Prostate gland (tissue), 2 donors: ENCODE results near the gene FOXF1. TPM values are rescaled to one million over a fixed set of nuclear protein-coding genes. Genes with fewer than 3 reads are reported as not detected.

Experiments used
- DNase-seq: peaks from one replicate; pipeline ENCODE4 v3.0.0-alpha.2; 2019; ENCODE audit warnings: low spot score
- H3K27ac ChIP-seq, 2 donors: fragments of 200-600 bp; sonication (generic); 2 replicates each; pipeline ENCODE4 v1.5.1; 2017 to 2019
- H3K27me3 ChIP-seq: fragments of 200-600 bp; sonication (generic); replicated peaks from 2 replicates; pipeline ENCODE4 v1.5.1; 2019; ENCODE audit not compliant: insufficient read depth
- H3K36me3 ChIP-seq, 2 donors: fragments of 200-600 bp; sonication (generic); 1 replicate in 1 of 2; 2 replicates in 1 of 2; pipeline versions ENCODE4 v1.5.1 to v1.8.1; 2017 to 2019
- H3K4me1 ChIP-seq: fragments of 200-600 bp; sonication (generic); replicated peaks from 2 replicates; pipeline ENCODE4 v1.5.1; 2019
- H3K4me3 ChIP-seq, 2 donors: fragments of 200-600 bp; sonication (generic); 2 replicates each; pipeline ENCODE4 v1.5.1; 2017 to 2019
- H3K9me3 ChIP-seq: fragments of 200-600 bp; sonication (generic); 2 replicates; pipeline ENCODE4 v1.5.1; 2017
- POLR2A ChIP-seq: fragments of 450-650 bp; IDR thresholded peaks from one replicate; pipeline ENCODE4 v1.6.1; 2016; ENCODE audit warnings: antibody characterized with exemption, mild to moderate bottlenecking
- POLR2AphosphoS5 ChIP-seq: sonication (generic); formaldehyde crosslinking; IDR thresholded peaks from one replicate; pipeline ENCODE4 v1.6.1; 2017; ENCODE audit warnings: antibody characterized with exemption
- WGBS: methylation state at CpG from one replicate; pipeline ENCODE4 v1.1.5; 2018; 5-methylcytosine and 5-hydroxymethylcytosine counted together
- intact Hi-C: fragments of 100-400 bp; cut with DNase I; formaldehyde crosslinking; loops from one replicate; pipeline ENCODE4 v1.14.2; 2022
- total RNA-seq, 2 donors: library from RNA; depleted of rRNA; stranded (reverse); fragments of >200 nt; gene quantifications; one replicate each; pipeline ENCODE4 v1.1.0, GENCODE V29; 2016
- TF ChIP-seq, protein P1 (sequence below), 4 experiments: fragments of 200-600 bp in 2 of 4; fragments of 450-650 bp in 2 of 4; sonication (generic) in 2 of 4; IDR thresholded peaks; 1 replicate in 3 of 4; 2 replicates in 1 of 4; pipeline ENCODE4 v1.5.1; 2016 to 2019; ENCODE audit warnings: antibody characterized with exemption in 4 of 4, mild to moderate bottlenecking in 2 of 4, moderate library complexity in 2 of 4

FOXF1 gene
- total RNA-seq, 2 donors from 2014 or later, result 5.3 to 6.9 TPM

DNA sequence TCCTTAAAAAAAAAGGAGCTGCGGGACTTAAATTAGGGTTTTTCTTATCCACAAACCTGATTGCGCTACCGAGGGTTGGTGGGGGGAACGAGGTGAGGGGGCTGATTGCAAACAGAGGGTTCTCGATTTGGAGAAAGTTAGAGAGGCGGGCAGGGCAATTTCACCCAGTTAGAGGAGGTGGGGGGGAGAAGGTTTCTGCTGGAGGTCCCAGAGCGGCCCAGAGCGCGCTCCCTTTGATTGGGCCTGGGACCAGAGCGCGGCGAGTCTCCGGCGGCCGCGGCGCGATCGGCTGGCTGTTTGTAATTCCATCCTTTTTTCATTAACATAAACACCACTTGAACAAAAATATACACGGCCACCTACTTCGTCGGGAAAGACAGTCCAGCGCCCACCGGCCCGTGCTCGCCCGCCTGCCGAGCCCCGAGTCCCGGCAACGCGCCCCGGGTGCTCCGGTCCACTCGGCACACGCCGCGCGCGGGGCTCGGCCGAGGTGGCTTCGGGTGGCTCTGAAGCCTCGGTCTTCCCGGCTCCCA lies 13.3 kb upstream of the FOXF1 start:
- no peak for DNase-seq
- WGBS, result 5% methylated on average over 45 of the region's 45 CpGs
- no peaks in the 10 kb centered on the region for H3K36me3 ChIP-seq
- peaks cover 45% of the 10 kb centered on the region for H3K27me3 ChIP-seq
- intact Hi-C loops, result loop anchor here (5.0 kb wide), 1 partner anchor 40 kb away; no protein-coding TSS in a partner anchor
- no peaks in the 10 kb centered on the region for H3K4me1 ChIP-seq
- TF ChIP-seq POLR2AphosphoS5, result no peak
- TF ChIP-seq POLR2A, result no peak
- TF ChIP-seq, protein P1, sequence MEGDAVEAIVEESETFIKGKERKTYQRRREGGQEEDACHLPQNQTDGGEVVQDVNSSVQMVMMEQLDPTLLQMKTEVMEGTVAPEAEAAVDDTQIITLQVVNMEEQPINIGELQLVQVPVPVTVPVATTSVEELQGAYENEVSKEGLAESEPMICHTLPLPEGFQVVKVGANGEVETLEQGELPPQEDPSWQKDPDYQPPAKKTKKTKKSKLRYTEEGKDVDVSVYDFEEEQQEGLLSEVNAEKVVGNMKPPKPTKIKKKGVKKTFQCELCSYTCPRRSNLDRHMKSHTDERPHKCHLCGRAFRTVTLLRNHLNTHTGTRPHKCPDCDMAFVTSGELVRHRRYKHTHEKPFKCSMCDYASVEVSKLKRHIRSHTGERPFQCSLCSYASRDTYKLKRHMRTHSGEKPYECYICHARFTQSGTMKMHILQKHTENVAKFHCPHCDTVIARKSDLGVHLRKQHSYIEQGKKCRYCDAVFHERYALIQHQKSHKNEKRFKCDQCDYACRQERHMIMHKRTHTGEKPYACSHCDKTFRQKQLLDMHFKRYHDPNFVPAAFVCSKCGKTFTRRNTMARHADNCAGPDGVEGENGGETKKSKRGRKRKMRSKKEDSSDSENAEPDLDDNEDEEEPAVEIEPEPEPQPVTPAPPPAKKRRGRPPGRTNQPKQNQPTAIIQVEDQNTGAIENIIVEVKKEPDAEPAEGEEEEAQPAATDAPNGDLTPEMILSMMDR (IDR thresholded peaks at IDR 0.05), result no peak
- no peaks in the 10 kb centered on the region for H3K9me3 ChIP-seq
- H3K4me3 ChIP-seq, result peak overlapping the region; percentile 17 to 28
- peak overlapping the region; percentile 72 to 80 for H3K27ac ChIP-seq

DNA sequence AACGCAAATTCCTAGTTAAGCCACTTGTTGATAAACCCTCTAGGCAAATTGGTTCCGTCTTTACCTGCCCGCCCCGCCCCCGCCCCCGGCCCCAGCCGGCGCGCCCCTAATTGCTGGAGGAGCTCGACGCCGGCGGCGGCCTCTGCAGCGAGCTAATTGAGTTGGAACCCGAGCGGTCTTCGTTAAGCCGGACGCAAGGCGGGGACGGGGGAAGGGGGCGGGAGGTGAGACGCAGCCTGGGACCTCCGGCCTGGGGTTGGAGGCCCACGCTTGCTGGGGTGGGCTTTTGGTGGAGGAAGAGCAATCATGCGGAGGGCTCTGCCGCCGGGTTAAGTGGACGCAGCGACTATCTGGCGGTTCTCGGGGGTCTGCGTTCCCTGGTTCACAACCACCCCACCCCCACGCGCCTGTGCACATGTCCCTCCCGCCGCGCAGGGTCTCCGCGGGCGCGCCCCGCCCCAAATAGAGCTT lies 12.7 kb upstream of the FOXF1 start:
- no peaks in the 10 kb centered on the region for H3K9me3 ChIP-seq
- H3K27ac ChIP-seq, result peak overlapping the region; percentile 72 to 80
- WGBS, result 7% methylated on average over 44 of the region's 44 CpGs
- intact Hi-C loops, result loop anchor here (5.0 kb wide), 1 partner anchor 40 kb away; no protein-coding TSS in a partner anchor
- H3K36me3 ChIP-seq, result no peaks in the 10 kb centered on the region
- H3K27me3 ChIP-seq, result peaks cover 47% of the 10 kb centered on the region
- H3K4me3 ChIP-seq, result peak overlapping the region; percentile 17 to 28
- DNase-seq, result no peak
- TF ChIP-seq, protein P1 (IDR thresholded peaks at IDR 0.05), result no peak
- TF ChIP-seq POLR2AphosphoS5 (no peak), POLR2A (no peak)
- H3K4me1 ChIP-seq, result no peaks in the 10 kb centered on the region

DNA sequence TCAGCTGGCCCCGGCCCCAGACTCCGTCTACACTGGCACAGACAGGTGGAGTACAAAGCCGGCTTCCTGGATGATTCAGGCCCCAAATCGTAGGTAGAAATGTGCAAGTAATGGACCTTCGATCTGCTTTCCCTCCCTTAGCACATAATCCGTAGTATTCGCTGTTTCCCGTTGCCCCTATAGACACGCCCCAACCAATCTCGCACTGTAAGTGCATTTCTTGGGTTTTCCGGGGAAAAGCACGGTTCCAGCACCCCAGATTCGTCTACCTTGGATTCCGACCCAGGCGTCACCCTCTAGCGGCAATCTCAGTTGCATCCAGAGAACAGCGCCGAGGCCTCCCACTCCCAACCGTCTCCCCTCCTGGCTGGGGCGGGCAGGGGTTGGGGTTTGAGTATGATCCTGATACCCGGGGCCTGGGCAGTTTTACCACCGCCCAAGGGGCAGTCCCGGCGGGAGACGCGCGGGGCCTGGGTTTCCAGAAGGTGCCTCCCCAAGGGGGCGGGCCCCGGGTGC lies 12.1 kb upstream of the FOXF1 start:
- Histone ChIP-seq H3K4me3 (peak overlapping the region; percentile 17 to 28), H3K27ac (peak overlapping the region; percentile 72 to 80), H3K4me1 (no peaks in the 10 kb centered on the region), H3K9me3 (no peaks in the 10 kb centered on the region), H3K27me3 (peaks cover 53% of the 10 kb centered on the region), H3K36me3 (no peaks in the 10 kb centered on the region)
- TF ChIP-seq POLR2A (no peak), POLR2AphosphoS5 (no peak)
- TF ChIP-seq, protein P1 (IDR thresholded peaks at IDR 0.05), result no peak
- 7% methylated on average over 29 of the region's 29 CpGs for WGBS
- intact Hi-C loops, result loop anchor here (5.0 kb wide), 1 partner anchor 41 kb away; no protein-coding TSS in a partner anchor
- DNase-seq, result no peak

DNA sequence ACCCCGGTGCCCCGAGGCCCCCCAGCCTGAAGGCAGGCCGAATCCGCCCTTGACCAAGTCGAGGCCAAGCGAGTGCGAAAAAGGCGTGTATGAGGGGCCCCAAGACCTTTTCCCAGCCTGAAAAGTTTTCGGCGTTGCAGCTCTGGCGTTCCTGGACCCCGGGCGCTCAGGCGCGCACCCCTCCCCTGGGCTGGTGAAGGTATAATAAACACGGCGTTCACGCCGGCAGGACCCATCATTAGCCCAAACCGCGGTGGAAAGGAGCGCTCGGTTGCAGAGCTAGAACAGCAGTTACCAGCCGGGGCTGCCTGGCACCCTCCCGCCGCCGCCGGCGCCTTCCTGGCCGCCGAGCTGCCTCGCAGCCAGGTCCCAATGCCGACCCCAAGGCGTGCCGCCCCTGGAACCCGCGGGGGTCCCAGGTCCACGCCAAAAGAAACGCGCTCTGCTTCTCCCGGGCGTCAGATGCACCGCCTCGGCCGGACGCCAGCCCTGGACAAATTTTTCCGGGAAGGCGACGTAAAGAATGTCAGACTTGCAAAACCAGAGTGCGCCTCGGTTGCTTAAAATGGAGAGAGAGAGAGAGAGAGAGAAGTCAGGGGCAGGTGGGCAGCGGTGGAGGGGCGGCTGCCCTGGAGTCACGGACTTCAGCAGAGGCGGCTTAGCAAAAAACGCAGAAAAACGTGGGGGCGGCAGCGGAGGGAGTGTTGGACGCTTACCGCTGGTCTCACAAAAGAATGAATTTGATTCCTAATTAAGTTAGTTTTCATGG lies 11.5 kb upstream of the FOXF1 start:
- H3K27me3 ChIP-seq, result peaks cover 58% of the 10 kb centered on the region
- H3K9me3 ChIP-seq, result no peaks in the 10 kb centered on the region
- H3K27ac ChIP-seq, result peak overlapping the region; percentile 72 to 80
- DNase-seq, result no peak
- H3K36me3 ChIP-seq, result no peaks in the 10 kb centered on the region
- intact Hi-C loops, result loop anchor here (5.0 kb wide), 1 partner anchor 42 kb away; no protein-coding TSS in a partner anchor
- TF ChIP-seq, protein P1 (IDR thresholded peaks at IDR 0.05), result no peak
- peak; percentile 37 for TF ChIP-seq POLR2AphosphoS5
- no peak for TF ChIP-seq POLR2A
- 5% methylated on average over 51 of the region's 61 CpGs for WGBS
- H3K4me3 ChIP-seq, result peak overlapping the region; percentile 17 to 28
- H3K4me1 ChIP-seq, result no peaks in the 10 kb centered on the region
